ENCODE results near the gene TESK1.

- no peak for TF ChIP-seq CTCF (IDR thresholded peaks at IDR 0.05)
- no peak for TF ChIP-seq POLR2A (IDR thresholded peaks at IDR 0.05)
Measured at GRCh38 chr9:35608221-35608620, 3.2 kb downstream of the TESK1 start.
